A204.1 (cell line): ENCODE data around the gene AFF3.
"Not testable (repeated sequence)": the region's sequence is repeated elsewhere in the genome, so short reads cannot be mapped to it uniquely, and the experiment has no call there.

Experiments
- FAIRE-seq: peaks from 2 replicates; lab custom pipeline; 2012; peaks lifted over from hg19 to GRCh38; lab: Jason Lieb, UNC

Gene AFF3

DNA sequence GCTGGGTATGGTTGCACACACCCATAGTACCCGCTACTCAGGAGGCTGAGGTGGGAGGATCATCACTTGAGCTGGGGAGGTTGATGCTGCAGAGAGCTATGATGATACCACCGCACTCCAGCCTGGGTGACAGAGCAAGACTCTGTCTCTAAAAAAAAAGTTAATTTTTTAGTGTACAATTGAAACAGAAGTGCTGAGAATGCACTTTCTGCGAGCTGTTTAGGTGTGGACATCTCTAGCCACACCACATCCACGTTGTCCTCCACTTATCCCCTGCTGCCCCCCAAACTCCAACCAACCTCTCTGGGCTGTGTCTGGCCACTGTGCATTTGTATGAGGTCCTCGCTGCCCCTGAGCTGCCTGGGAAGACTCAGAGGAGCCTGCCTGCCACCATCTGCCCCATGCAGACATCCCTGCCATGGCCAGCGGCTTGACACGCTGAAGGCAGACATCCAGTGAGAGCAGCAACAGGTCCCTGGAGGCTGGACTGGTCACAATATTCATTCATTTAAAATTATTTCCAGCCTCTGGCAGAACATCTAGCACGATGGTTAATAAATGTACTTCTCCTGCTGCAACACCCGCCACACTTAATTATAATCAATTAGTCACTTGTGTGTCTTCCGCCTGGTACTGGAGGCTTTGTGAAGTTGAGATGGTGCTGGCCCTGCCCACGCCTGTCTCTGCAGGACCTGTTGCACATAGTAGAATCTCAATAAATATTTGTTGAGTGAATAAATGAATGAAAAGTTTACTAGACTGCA lies 3.7 kb upstream of the AFF3 start:
- FAIRE-seq: no peak

DNA sequence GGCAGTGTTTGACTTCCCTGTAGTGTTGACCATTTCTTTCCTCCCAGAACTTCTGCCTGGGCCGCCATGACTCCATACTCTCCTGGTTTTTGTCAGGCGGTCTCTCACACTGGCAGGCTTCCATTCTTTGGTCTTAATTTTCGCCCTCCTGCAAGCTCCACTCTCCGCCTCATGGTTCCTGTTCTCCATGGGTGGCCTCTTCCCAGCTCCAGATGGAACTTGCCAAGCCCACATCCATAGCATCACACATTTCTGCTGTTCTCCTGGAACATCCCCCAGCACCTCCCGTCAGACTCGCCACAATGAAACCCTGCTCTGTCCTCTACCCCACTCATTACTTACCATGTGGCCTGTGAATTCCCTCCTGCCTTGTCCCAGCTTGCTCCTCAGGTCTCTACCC lies 896 bp upstream of the AFF3 start:
- no peak for FAIRE-seq

DNA sequence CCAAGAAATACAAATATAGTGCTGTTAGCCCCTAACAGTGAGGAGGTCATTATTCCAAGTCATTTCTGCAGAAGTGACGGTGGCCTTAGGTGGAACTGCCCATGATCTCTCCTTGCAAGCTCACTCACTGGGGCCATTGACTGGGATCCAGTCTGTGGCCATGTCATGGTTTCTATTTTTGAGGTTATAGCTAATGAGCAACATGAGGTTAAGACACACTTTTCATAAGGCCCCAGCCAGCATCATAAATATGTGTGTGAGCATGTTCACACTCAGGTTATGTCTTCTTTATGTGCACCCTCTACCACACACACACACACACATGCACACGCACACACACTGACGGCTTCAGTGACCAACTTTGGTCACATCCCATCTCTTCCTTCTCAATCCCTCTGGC lies 484 bp downstream of the AFF3 start:
- no peak for FAIRE-seq

DNA sequence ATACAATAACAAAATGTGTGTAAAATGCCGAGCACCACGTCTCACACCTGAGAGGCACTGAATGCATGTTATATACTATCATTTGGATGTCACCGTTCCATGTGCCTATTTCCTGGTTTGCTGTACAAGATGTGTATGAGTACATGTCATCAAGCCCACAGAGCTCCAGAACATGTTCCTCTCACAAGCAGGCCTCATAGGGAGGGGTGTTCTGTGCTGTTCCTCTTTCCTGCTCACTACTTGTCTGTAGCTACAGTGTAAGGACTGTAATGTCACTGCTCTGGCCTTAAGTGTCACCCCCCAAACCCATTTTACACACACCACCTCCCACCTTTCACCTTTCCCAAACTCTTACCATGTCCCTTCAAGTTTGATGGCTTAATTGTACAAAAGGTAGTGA lies 1.8 kb downstream of the AFF3 start:
- FAIRE-seq: no peak

- FAIRE-seq: no peak
Measured at GRCh38 chr2:100137866-100138570, 4.4 kb downstream of the AFF3 start.

DNA sequence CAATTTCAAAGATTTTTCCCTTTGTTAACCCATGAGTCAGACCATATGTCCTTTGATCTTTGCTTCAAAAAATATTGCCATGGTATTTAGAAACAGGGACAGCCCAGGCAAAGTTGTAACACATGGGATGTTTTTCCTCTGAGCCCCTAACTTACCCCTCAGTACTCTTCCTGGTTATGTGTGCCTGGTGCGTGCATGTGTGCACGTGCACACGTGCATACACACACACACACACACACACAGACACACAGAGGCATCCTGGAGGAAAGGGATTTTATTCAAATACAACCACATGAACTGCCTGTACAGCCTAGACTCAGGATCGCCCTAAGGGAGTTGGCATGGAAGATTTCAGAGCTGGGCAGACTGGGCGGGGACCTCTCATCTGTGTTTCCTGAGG lies 5.1 kb downstream of the AFF3 start:
- no peak for FAIRE-seq

DNA sequence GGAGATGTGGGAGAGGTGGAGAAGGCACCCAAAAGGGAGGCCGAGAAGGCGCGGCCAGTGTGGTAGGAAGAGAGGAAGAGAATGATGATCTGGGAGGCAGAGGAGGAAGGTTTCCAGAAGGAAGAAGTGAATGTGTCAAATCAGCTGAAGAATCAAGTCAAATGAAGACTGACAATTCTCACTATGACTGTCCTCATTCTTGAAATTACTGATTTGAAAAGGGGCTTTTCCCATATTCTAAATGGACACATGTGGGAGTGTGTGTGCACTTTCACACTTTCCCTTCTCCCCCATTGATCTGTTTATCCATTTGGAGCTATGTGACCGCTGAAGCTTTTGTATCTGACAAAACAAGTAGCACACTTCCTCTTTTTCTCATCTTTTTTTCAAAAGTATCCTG lies 6.1 kb downstream of the AFF3 start:
- no peak for FAIRE-seq

GRCh38 chr2:100135415-100135814 lies 7.0 kb downstream of the AFF3 start:
- FAIRE-seq: no peak

DNA sequence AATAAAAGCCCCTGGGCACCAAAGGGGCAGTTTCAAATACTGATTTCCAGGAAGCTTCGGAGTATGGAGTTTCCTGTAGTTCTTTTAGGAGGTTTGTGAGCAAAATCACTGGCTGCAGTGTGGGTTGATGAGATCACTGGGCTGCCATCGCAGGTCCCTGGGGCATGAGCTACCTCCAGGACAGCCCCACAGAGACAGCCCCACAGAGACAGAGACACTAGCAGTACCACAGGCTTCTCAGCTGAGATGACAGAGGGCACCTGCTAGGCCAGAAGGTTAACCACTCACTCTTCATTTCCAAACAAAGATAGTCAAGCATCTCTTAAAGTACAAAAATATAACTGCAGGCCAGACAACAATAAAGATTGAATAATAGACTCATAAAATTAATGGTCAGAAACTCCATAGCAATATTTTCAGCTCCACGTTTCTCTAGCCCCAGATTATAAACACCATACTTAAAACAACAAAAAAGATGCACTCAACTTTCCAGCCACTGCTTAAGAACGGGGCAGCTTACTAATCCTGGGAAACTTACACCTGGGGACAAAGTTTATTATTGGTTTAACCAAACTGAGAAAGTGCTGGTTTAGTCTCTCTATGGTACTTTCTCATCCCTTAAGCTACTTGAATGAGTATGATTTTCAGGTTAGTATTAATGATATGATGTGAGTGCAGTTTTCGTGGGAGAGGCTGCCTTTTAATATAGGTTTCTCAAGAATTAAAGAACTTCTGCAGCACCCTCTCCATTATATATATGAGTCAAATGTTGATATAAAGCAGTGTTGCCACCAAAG lies 11.6 kb downstream of the AFF3 start:
- no peak for FAIRE-seq

- no peak for FAIRE-seq
Measured at GRCh38 chr2:100126897-100127401, 15.4 kb downstream of the AFF3 start.

- no peak for FAIRE-seq
Measured at GRCh38 chr2:100126201-100126600, 16.2 kb downstream of the AFF3 start.

- no peak for FAIRE-seq
Measured at GRCh38 chr2:100125626-100126025, 16.8 kb downstream of the AFF3 start.

DNA sequence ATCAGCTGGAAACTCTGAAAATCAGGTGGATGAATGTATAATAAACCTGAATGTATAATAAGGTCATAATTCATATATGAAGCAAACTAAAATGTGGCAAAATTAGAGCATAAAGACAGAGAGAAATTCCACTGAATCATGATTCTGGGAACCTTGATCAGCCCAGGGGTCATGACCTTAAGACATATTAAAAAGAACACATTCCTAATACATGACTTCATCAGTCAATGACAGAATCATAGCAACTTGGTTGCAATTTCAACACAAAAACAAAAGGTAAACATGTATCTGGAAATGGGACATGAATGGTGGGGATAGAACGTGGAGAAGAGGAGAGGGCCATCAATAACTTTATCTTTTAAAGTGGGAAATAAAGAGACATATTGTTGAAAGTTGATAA lies 17.6 kb downstream of the AFF3 start:
- FAIRE-seq: no peak

GRCh38 chr2:100121124-100121718 lies 21.2 kb downstream of the AFF3 start:
- FAIRE-seq: no peak

GRCh38 chr2:100119235-100119634 lies 23.2 kb downstream of the AFF3 start:
- no peak for FAIRE-seq

- no peak for FAIRE-seq
Measured at GRCh38 chr2:100113990-100114433, 28.4 kb downstream of the AFF3 start.

DNA sequence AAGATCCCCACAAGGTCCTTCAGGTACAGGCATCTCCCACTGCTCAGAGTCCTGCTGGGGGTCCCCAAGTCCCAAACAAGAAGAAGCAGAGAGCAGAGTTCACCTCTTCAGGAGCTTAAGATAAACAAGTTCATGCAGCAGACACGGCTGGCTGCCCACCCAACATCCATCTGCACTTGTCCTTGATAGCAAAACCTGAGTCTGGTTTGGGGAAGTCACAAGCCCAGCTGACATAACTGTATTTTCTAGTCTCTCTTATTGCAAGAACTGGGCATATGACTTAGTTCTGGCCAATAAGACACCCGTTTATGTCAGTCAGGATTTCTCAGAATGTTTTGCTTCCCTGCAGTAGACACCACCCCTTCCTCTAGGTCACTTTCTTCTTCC lies 31.8 kb downstream of the AFF3 start:
- no peak for FAIRE-seq

GRCh38 chr2:100109986-100110613 lies 32.3 kb downstream of the AFF3 start:
- FAIRE-seq: no peak

GRCh38 chr2:100108648-100109020 lies 33.8 kb downstream of the AFF3 start:
- FAIRE-seq: not testable (repeated sequence)

DNA sequence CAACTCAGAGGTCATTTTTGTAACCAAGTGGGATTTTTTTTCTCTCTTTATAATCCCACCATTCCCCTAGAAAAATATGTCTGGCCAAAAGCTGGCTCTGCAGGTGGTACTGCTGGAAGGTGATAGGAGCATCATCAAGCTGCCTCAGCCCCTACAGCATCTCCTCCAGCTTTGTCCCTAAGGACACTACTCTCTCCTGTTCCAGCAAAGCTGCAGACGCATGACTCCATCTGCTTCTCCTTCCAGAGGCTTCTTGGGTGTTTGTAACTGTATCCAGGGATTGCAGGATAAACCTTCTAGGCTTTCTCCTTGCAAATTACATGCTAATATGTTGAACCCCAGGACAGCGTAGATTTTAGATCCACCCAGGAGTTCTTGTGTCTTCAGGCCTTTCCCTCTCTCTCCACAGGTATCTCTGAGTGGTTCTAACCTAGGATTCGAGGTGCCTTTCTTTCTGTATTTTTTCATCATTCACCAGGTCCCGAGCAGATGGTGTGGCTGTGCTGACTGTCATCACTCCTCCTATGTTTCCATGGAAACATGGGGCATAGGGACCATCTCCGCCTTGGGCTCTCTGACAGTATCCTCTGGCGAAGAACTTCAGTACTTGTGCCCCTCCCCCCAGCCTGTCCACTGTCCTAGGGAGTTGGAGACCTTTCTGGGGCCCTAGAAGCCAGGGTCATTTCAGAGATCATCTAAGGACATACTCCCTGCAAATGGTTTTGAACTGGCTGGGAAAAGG lies 34.3 kb downstream of the AFF3 start:
- no peak for FAIRE-seq

GRCh38 chr2:100107440-100107839 lies 35.0 kb downstream of the AFF3 start:
- no peak for FAIRE-seq
